ENCODE data around the gene UBAC2. TPM values are rescaled to one million over a fixed set of nuclear protein-coding genes. Genes with fewer than 3 reads are reported as not detected.
"Not testable (repeated sequence)": the region's sequence is repeated elsewhere in the genome, so short reads cannot be mapped to it uniquely, and the experiment has no call there.

Gene UBAC2
- total and polyA plus RNA-seq, 7 donors, result 31.8 to 73.9 (median 47.6) TPM

GRCh38 chr13:99391781-99392469, 191.3 kb downstream of the UBAC2 start:
- no peak for TF ChIP-seq EP300 (IDR thresholded peaks at IDR 0.05)
- TF ChIP-seq, protein P1, sequence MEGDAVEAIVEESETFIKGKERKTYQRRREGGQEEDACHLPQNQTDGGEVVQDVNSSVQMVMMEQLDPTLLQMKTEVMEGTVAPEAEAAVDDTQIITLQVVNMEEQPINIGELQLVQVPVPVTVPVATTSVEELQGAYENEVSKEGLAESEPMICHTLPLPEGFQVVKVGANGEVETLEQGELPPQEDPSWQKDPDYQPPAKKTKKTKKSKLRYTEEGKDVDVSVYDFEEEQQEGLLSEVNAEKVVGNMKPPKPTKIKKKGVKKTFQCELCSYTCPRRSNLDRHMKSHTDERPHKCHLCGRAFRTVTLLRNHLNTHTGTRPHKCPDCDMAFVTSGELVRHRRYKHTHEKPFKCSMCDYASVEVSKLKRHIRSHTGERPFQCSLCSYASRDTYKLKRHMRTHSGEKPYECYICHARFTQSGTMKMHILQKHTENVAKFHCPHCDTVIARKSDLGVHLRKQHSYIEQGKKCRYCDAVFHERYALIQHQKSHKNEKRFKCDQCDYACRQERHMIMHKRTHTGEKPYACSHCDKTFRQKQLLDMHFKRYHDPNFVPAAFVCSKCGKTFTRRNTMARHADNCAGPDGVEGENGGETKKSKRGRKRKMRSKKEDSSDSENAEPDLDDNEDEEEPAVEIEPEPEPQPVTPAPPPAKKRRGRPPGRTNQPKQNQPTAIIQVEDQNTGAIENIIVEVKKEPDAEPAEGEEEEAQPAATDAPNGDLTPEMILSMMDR (IDR thresholded peaks at IDR 0.05), result no peak
- TF ChIP-seq POLR2AphosphoS5 (IDR thresholded peaks at IDR 0.05), result no peak
- TF ChIP-seq POLR2A (IDR thresholded peaks at IDR 0.05), result no peak

DNA sequence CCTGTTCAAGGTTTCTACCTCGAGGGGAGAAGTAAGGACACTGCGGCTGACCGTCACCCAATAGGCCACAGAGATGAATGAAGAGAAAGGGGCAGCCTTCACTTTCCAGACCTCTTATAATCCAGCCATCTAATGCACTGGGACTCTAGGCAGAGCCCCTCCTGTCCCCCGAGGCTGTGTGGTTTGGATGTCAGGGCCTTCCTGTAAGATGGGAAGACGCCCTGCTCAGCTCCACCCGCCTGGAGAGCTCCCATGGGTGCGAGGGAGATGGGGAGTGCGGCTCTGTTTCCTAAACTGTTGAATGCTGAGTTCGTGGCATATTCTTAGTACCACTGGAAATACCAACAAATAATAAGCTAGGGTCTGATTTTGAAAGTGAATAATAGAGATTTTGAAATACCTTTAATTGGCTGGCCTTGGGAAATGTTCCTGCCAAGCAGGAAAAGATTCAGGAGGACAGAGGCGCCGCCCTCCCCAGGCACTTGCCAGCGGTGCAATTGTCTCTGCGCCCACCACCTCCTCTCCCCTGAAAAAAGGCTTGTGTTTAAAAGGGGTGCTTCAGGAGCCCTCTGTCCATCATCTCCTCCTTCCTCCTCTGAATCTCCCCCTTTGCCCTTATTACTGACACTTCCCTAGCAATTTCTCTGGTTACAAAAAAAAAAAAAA, 191.9 kb downstream of the UBAC2 start:
- intact Hi-C loops (cut with DNase I), result no loop called here

More at GRCh38 chr13:99391781-99392469, 191.3 kb downstream of the UBAC2 start:
- intact Hi-C loops (cut with DNase I), result no loop called here
- Histone ChIP-seq H3K4me1 (no peaks in the 10 kb centered on the region), H3K36me3 (peaks cover 0 to under 1% (median 0%) of the 10 kb centered on the region in 4 donors), H3K27ac (no peak overlapping the region), H3K9me3 (no peaks in the 10 kb centered on the region), H3K27me3 (no peaks in the 10 kb centered on the region), H3K4me3 (no peak overlapping the region)
- DNase-seq, result no peak
- WGBS, 2 donors, result 89 to 91% methylated on average over 11 of the region's 11 CpGs

GRCh38 chr13:99393391-99393790, 192.7 kb downstream of the UBAC2 start:
- DNase-seq; H3K27ac ChIP-seq; H3K27me3 ChIP-seq; H3K9me3 ChIP-seq; H3K4me3 ChIP-seq; H3K36me3 ChIP-seq; intact Hi-C loops (cut with DNase I); H3K4me1 ChIP-seq: not testable (repeated sequence)
- WGBS, 2 donors, result 92 to 95% methylated on average over 7 of the region's 7 CpGs

More for the DNA sequence above, 191.9 kb downstream of the UBAC2 start:
- Histone ChIP-seq H3K4me3 (no peak overlapping the region), H3K27ac (no peak overlapping the region), H3K27me3 (no peaks in the 10 kb centered on the region), H3K9me3 (no peaks in the 10 kb centered on the region), H3K36me3 (no peaks in the 10 kb centered on the region), H3K4me1 (no peaks in the 10 kb centered on the region)
- DNase-seq, result no peak
- TF ChIP-seq, protein P1 (IDR thresholded peaks at IDR 0.05), result no peak
- TF ChIP-seq POLR2A (IDR thresholded peaks at IDR 0.05) (no peak), EP300 (IDR thresholded peaks at IDR 0.05) (no peak), POLR2AphosphoS5 (IDR thresholded peaks at IDR 0.05) (no peak)
- 57 to 72% methylated on average over 13 of the region's 13 CpGs for WGBS, 2 donors

- no peak for TF ChIP-seq EP300 (IDR thresholded peaks at IDR 0.05)
- no peak for TF ChIP-seq POLR2A (IDR thresholded peaks at IDR 0.05)
- TF ChIP-seq POLR2AphosphoS5 (IDR thresholded peaks at IDR 0.05), result no peak
- TF ChIP-seq, protein P1 (IDR thresholded peaks at IDR 0.05), result no peak
- DNase-seq, result no peak
- no peak overlapping the region for H3K4me3 ChIP-seq
- H3K9me3 ChIP-seq, result no peaks in the 10 kb centered on the region
- WGBS, 2 donors, result 94 to 95% methylated on average over 21 of the region's 21 CpGs
- H3K27ac ChIP-seq, result no peak overlapping the region
- no peaks in the 10 kb centered on the region for H3K4me1 ChIP-seq
- H3K36me3 ChIP-seq, result no peaks in the 10 kb centered on the region
- no peaks in the 10 kb centered on the region for H3K27me3 ChIP-seq
- intact Hi-C loops (cut with DNase I), result no loop called here
Observed at GRCh38 chr13:99393791-99394735, 193.4 kb downstream of the UBAC2 start.

DNA sequence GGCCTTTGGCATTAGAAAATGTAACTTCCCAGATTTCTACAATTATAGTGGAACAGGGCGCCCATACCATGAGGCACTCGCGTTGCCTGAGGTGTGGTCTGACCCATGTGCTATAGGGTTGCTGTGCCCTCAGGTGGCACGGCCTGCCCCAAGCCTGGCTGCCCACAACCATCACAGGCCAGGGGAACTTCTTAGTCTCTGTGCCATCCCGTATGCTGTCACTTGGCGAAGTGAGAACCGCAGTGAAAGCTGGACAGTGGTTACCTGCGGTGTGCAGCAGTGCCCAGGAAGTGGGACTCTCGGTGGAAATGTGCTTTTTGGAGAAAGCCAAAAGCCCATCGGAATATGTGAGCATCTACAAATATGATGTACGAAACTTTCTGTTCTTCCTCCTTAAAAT, 194.8 kb downstream of the UBAC2 start:
- Histone ChIP-seq H3K36me3 (no peaks in the 10 kb centered on the region), H3K9me3 (no peaks in the 10 kb centered on the region), H3K27me3 (no peaks in the 10 kb centered on the region), H3K27ac (no peak overlapping the region), H3K4me1 (no peaks in the 10 kb centered on the region), H3K4me3 (no peak overlapping the region)
- 96 to 97% methylated on average over 11 of the region's 11 CpGs for WGBS, 2 donors
- no peak for DNase-seq
- no peak for TF ChIP-seq POLR2A (IDR thresholded peaks at IDR 0.05)
- no peak for TF ChIP-seq EP300 (IDR thresholded peaks at IDR 0.05)
- no peak for TF ChIP-seq POLR2AphosphoS5 (IDR thresholded peaks at IDR 0.05)
- intact Hi-C loops (cut with DNase I), result no loop called here

All from sigmoid colon (tissue), 7 donors.